ENCODE results near the gene LILRB3.
"Not testable (repeated sequence)": the region's sequence is repeated elsewhere in the genome, so short reads cannot be mapped to it uniquely, and the experiment has no call there.

LILRB3 gene

DNA sequence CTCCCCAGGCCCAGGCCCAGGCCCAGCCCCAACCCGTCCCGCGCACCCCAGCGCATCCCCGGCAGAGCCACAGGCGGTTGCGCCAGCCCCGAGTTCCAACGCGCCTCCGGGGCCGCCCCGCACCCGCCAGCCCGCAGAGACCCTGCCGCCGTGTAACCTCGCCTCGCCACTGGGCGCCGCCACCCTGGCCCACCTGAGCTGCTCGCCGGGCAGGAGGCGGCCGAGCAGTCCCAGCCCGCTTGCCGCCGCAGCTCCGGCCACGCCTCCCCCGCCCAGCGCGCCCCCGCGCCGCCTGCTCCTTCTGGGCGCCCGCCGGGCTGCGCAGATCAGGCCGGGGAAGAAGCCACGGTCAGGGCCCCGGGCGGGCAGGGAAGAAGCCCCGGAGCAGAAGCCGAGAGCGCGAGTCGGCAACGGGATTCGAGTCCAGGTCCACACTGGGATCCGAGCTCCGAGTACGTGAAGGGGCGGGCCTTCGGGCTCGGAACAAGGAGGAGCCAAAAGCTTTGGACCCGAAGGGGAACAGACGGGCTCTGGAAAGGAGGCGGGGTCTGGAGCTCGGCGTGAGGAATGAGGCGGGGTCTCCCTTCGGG lies 33.6 kb downstream of the LILRB3 start, which contains the start of gene MBOAT7:
MBOAT7 (minus strand) TSS at position 436 of the 590 bp plus-strand sequence. CDS start 1,072 bp downstream, outside the sequence.
- peak; percentile 83 for DNase-seq

DNA sequence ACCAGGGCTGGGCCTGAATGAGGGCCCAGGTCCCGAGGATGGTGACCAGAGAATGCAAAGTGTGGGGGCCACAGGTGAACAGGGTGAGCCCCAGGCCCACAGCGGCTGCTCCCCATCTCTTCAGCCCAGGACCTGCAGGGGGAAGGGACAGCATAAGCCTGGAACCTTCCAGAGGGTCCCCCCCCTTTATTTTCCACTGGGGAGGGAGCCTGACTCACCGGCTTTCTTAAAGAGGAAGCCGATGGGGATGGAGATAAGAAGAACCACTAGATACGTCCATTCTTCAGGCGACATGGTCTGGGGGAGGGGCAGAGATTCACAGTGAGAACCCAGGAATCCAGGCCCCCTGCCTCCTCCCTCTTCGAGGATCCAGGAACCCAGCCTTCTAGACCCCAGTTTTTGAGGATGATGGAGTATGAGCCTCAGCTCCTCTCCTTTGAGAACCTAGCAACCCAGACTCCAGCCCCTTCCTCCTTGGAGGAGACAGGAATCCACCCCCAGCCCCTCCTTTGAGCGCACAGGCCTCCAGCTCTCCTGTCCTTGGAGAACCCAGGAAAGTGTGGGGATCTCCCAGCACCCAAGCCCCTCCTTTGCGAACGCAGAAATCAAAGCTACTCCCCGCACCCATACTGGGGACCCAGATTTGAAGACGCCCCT lies 34.5 kb downstream of the LILRB3 start:
- no peak for DNase-seq

DNA sequence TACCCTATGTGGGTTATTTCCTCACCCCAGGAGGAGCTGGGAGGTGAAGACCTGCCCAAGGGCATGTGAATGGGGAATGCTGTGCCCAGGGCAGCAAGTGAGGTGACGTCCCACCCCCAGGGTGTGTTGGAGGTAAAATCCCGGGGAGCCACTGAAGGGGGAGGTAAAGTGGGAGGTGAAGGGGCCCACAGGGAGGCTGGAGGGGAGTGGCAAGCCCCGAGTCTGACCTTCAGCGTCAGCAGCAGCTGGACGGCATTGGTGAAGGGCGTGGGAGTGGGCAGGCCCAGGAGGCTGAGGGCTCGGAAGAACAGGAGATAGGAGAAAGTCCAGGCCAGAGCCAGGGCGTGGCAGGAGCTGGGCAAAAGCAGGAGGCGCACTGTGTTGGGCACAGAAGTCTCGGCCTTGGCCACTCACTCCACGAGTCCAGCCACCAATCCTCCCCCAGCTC lies 35.8 kb downstream of the LILRB3 start:
- DNase-seq: no peak

DNA sequence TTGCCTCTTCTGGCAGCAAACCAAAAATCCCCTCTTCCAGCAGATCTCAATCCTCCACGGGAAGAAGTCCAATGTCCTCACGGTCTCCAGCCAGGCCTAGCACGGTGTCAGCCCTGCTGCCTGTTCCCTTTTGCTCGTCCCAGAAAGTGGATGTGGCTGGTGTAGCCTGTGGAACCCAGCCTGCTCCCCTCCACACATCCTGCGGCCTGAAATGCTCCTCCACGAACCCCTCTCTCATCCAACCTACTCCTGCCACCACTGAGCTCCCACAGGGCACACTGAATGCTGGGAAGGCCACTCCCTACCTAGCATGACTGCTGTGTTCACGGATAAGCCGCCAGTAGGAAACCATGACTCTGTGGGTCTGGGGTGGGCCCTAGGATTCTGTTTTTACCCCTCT lies 36.5 kb downstream of the LILRB3 start:
- no peak for DNase-seq

GRCh38 chr19:54183431-54183830 lies 39.4 kb downstream of the LILRB3 start:
- no peak for DNase-seq

DNA sequence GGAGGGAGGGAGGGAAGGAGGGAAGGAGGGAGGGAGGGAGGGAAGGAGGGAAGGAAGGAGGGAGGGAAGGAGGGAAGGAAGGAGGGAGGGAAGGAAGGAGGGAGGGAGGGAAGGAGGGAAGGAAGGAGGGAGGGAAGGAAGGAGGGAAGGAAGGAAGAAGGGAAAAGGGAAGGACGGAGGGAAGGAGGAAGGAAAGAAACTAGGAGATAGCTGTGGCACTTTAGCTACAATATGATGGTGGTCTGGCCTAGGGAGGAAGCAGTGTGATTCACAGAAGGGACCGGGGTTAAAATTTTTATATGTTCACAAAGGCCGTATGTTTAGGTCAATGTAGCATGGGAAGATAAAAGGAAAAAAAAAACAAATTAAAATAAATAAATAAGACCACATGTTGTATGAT lies 40.9 kb downstream of the LILRB3 start:
- DNase-seq: not testable (repeated sequence)

DNA sequence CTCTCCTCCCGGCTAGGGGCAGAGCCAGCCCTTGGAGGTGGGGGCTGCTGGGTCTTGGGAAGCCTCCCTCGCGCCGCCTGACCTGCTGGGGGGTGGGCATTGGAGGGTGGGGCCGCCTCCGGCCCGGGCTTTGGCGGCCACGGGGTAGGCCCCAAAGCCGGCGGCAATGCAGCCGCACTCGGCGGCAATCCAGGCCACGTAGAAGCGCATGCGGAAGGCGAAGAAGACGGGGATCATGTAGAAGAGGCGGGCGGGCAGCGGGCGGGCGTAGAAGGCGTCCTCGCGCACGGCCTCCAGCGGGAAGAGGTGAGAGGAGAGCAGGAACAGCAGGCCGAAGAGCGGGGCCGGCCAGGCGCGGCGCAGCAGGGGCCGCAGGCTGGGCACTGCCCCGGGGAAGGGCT lies 42.1 kb downstream of the LILRB3 start:
- DNase-seq: no peak

GRCh38 chr19:54179921-54180461 lies 42.8 kb downstream of the LILRB3 start:
- peak; percentile 90 for DNase-seq

DNA sequence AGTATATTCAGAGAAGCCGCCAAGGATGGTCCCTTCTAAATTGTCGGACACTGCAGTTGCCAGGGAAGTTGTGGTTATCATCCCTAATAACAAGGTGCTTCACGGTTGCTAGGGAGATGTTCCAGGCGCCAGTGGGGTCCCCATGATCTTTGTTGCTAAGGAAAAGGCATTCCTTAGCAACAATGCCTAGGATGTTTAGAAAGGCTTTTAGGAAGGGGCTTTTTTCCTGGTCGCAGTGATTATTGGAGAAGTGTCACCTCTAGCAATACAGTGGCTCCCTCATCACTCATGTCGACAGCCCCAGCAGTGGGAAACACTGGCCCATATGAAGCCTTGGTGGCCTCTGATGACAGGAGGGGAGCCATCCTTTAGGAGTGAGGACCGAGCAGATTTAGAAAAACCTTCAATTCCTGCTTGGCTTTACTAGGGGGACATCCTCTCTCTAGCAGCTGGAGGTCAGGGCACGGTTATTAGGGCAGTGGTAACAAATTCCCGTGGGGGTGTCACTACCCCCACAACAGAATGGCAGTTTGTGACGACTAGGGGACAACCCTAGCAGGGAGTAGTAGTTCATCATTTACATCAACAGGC lies 43.5 kb downstream of the LILRB3 start:
- DNase-seq: no peak

DNA sequence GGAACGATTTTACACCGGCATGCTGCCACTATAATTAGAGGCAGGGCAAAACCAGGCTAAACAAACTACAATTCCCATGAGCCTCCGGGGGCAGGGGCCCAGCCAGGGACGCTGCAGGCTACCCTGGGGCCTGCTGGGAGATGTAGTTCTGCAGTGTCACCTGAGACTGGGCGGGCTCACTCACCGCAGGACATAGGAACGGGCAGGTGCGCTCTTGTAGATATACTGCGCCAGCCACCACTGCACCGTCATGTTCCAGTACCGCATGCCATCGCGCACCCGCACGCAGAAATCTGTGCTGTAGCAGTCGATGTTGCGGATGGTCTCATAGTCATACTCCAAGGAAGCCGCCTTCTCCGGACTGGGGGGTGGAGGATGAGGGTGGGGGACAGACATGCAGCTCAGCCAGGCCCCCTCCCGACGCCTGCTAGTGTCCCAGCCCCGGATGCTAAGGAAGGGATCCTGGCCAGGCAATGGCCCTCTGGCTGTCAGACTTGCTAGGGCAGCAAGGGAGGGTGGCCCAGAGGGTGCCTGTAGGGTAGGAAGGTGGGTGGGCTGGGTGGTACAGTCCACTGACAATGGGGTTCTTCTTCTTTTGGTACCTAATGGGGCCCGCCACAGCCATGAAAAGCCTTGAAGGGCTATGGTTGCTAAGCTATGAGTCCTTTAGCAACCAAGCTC lies 44.1 kb downstream of the LILRB3 start:
- DNase-seq: peak; percentile 54

- no peak for DNase-seq
Observed at GRCh38 chr19:54173951-54174834, 48.6 kb downstream of the LILRB3 start.

DNA sequence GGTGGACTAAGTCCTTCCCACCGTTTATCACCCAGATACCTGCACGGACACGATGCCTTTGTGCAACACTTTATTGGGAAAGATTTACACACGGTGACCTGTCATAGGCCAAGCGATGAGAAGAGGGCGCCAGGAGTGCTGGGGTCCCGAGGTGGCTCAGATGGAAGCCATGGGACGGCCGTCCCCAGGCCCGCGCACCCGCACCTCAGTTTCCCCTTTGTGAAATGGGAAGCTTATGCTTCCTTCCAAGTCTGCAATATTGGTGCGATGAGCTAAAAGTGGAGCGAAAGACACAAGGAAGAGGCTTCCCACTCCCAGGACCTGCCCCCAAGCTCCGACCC lies 49.5 kb downstream of the LILRB3 start:
- no peak for DNase-seq

GRCh38 chr19:54172471-54173358 lies 50.1 kb downstream of the LILRB3 start, which contains the start of gene TMC4:
TMC4 (minus strand) TSS chr19:54173160; CDS start chr19:54173117, 43 bp downstream.
- peak; percentile 89 for DNase-seq

- DNase-seq: not testable (repeated sequence)
Observed at GRCh38 chr19:54171736-54172431, 50.9 kb downstream of the LILRB3 start.

DNA sequence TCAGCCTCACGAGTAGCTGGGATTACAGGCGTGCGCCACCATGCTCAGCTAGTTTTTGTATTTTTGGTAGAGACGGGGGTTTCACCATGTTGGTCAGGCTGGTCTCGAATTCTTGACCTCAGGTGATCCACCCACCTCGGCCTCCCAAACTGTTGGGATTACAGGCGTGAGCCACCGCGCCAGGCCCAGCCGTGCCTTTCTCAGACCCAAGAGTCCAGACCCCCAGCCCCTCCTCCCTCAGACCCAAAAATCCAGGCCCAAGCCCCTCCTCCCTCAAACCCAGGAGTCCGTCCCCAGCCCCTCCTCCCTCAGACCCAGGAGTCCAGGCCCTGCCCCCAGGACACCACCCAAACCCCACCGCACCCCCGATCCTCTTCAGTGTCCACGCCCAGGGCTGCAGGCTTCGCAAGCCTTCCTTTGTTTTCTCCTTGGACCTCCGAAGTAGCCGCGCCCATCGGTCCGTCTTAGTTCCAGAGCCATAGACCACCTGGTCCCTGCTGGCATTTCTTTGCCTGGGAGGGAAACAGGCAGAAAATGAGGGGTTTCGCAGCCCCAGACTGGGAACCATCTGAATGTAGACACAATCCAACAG lies 53.6 kb downstream of the LILRB3 start:
- no peak for DNase-seq

- DNase-seq: peak; percentile 66
Observed at GRCh38 chr19:54168174-54168917, 54.5 kb downstream of the LILRB3 start.
